CD4-positive, CD25-positive, alpha-beta regulatory T cell (primary cell): ENCODE data around the gene DTD1. TPM values are rescaled to one million over a fixed set of nuclear protein-coding genes. Genes with fewer than 3 reads are reported as not detected.

Experiments
- ATAC-seq, 2 donors: fragments of 150-1000 bp; cut with Tn5 transposase; one replicate each; pipeline ENCODE4 v1.10.0; 2021; ENCODE audit warnings: low read depth in 2 of 2, moderate number of reproducible peaks in 2 of 2, moderate library complexity in 1 of 2
- DNase-seq, 3 donors: peaks; one replicate each; pipeline versions ENCODE4 v3.0.0 to v3.0.0-alpha.2; 2012 to 2022; ENCODE audit warnings: mixed read lengths in 1 of 3
- H3K27ac ChIP-seq: one replicate; pipeline ENCODE4 v1.7.0; 2013; ENCODE audit warnings: mild to moderate bottlenecking, low read length; ENCODE audit not compliant: insufficient read depth, poor library complexity, severe bottlenecking
- H3K27me3 ChIP-seq: one replicate; pipeline ENCODE4 v1.7.0; 2013; ENCODE audit warnings: low read length; ENCODE audit not compliant: control insufficient read depth, insufficient read depth
- H3K36me3 ChIP-seq: one replicate; pipeline ENCODE4 v1.7.0; 2013; ENCODE audit warnings: mild to moderate bottlenecking, low read length, moderate library complexity; ENCODE audit not compliant: control insufficient read depth, insufficient read depth
- H3K4me1 ChIP-seq: 2 replicates; pipeline ENCODE4 v1.7.0; 2013; ENCODE audit warnings: mild to moderate bottlenecking, low read length; ENCODE audit not compliant: insufficient read depth, control insufficient read depth, poor library complexity, severe bottlenecking
- H3K4me3 ChIP-seq: one replicate; pipeline ENCODE4 v1.7.0; 2013; ENCODE audit warnings: low read depth, mild to moderate bottlenecking, low read length, moderate library complexity
- H3K9me3 ChIP-seq, 2 experiments: 1 replicate in 1 of 2; 2 replicates in 1 of 2; pipeline ENCODE4 v1.7.0; 2013; ENCODE audit warnings: low read length in 2 of 2, mild to moderate bottlenecking in 1 of 2, moderate library complexity in 1 of 2; ENCODE audit not compliant: control insufficient read depth in 2 of 2
- H3K27ac Mint-ChIP-seq, 3 donors: one replicate each; pipeline ENCODE4 v1.8.0; 2020 to 2022; ENCODE audit warnings: mild to moderate bottlenecking in 3 of 3, mixed read lengths in 3 of 3, moderate library complexity in 2 of 3
- H3K27me3 Mint-ChIP-seq: one replicate; pipeline ENCODE4 v1.8.0; 2022; ENCODE audit warnings: mild to moderate bottlenecking, mixed read lengths
- H3K36me3 Mint-ChIP-seq: one replicate; pipeline ENCODE4 v1.8.0; 2020; ENCODE audit warnings: mixed read lengths
- H3K4me1 Mint-ChIP-seq, 4 donors: one replicate each; pipeline ENCODE4 v1.8.0; 2020 to 2022; ENCODE audit warnings: mixed read lengths in 4 of 4, mild to moderate bottlenecking in 1 of 4
- H3K4me3 Mint-ChIP-seq, 4 donors: one replicate each; pipeline ENCODE4 v1.8.0; 2020 to 2022; ENCODE audit warnings: mild to moderate bottlenecking in 4 of 4, mixed read lengths in 4 of 4, moderate library complexity in 3 of 4
- H3K9me3 Mint-ChIP-seq, 7 donors: one replicate each; pipeline ENCODE4 v1.8.0; 2020 to 2022; ENCODE audit warnings: mixed read lengths in 7 of 7, mild to moderate bottlenecking in 3 of 7, moderate library complexity in 2 of 7
- polyA plus RNA-seq, 4 donors: library from polyadenylated mRNA; unstranded; fragments of 300-500 nt; fragmentation: Illumina TruSeq; gene quantifications; one replicate each; pipeline ENCODE4 v1.2.3, GENCODE V29; 2021
- total RNA-seq: library from RNA; stranded (reverse); gene quantifications from one replicate; pipeline ENCODE4 v1.2.3, GENCODE V29; 2022

The DTD1 gene
- total and polyA plus RNA-seq, 5 donors from 2014 or later: 16.5 to 47.2 (median 44.4) TPM

DNA sequence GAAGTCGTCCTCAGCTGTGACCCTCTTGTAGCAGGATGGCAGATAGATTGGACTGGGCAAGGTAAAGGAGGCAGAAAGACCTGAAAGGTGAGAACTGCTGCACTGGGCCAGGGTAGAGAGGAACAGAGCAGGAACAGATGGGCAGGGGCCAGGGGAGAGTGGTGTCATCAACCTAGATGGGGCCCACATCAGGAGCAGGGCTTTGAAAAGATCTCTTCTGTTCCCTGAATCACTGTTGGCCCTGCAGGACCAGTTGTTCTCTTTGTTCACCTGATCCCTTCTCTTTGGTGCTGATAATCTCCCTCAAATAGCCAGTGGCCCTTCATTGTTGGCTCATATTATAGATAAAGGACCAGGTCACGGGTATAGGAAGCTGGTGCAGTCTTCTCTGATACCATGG lies 59.9 kb downstream of the DTD1 start:
- H3K4me1 ChIP-seq: no peaks in the 10 kb centered on the region
- no peaks in the 10 kb centered on the region for H3K27me3 ChIP-seq
- H3K27ac ChIP-seq: no peak overlapping the region
- ATAC-seq: no peak
- Mint-ChIP-seq H3K9me3 (no peaks in the 10 kb centered on the region), H3K27me3 (no peaks in the 10 kb centered on the region), H3K4me1 (peaks cover 0 to 4% (median 0%) of the 10 kb centered on the region in 4 donors), H3K27ac (no peak overlapping the region), H3K4me3 (no peak overlapping the region), H3K36me3 (peaks cover 19% of the 10 kb centered on the region)
- no peaks in the 10 kb centered on the region for H3K36me3 ChIP-seq
- no peaks in the 10 kb centered on the region for H3K9me3 ChIP-seq
- DNase-seq: no peak
- H3K4me3 ChIP-seq: no peak overlapping the region

DNA sequence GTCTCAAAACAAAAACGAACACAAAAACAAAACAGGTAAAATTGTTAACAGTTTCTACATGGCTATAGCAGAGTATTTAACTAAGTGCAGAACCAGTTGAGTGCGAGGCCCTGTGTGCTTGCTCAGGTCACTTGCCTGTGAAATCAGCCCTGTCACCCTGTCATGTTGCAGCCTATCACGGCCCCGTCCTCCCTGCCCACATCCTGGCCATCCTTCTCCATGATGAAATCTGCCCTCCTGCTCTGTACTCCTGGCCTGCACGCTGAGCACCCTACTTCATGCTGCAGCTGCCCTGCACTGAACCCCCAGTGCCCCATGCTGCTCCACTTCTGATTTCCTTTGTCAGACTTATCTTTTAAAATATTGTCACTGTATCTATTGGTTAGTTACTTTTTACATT lies 62.4 kb downstream of the DTD1 start:
- DNase-seq: no peak
- no peak for ATAC-seq
- Mint-ChIP-seq H3K36me3 (peaks cover 10% of the 10 kb centered on the region), H3K27me3 (no peaks in the 10 kb centered on the region), H3K4me1 (peaks cover 0 to 2% (median 0%) of the 10 kb centered on the region in 4 donors), H3K9me3 (no peaks in the 10 kb centered on the region), H3K27ac (no peak overlapping the region), H3K4me3 (no peak overlapping the region)
- H3K4me3 ChIP-seq: no peak overlapping the region
- no peaks in the 10 kb centered on the region for H3K27me3 ChIP-seq
- H3K9me3 ChIP-seq: no peaks in the 10 kb centered on the region
- no peaks in the 10 kb centered on the region for H3K4me1 ChIP-seq
- H3K27ac ChIP-seq: no peak overlapping the region
- H3K36me3 ChIP-seq: no peaks in the 10 kb centered on the region

GRCh38 chr20:18653736-18654447 lies 66.0 kb downstream of the DTD1 start:
- H3K27me3 Mint-ChIP-seq: no peaks in the 10 kb centered on the region
- H3K27me3 ChIP-seq: no peaks in the 10 kb centered on the region
- H3K36me3 Mint-ChIP-seq: peaks cover 17% of the 10 kb centered on the region
- no peaks in the 10 kb centered on the region for H3K4me1 ChIP-seq
- no peak for DNase-seq
- no peak overlapping the region for H3K4me3 Mint-ChIP-seq
- H3K36me3 ChIP-seq: no peaks in the 10 kb centered on the region
- no peaks in the 10 kb centered on the region for H3K4me1 Mint-ChIP-seq
- no peaks in the 10 kb centered on the region for H3K9me3 Mint-ChIP-seq
- ATAC-seq: no peak
- H3K9me3 ChIP-seq: no peaks in the 10 kb centered on the region
- H3K27ac Mint-ChIP-seq: no peak overlapping the region
- no peak overlapping the region for H3K4me3 ChIP-seq
- H3K27ac ChIP-seq: no peak overlapping the region

GRCh38 chr20:18654448-18654773 lies 66.6 kb downstream of the DTD1 start:
- Histone ChIP-seq H3K9me3 (no peaks in the 10 kb centered on the region), H3K36me3 (no peaks in the 10 kb centered on the region), H3K27ac (no peak overlapping the region), H3K4me3 (no peak overlapping the region), H3K4me1 (no peaks in the 10 kb centered on the region), H3K27me3 (no peaks in the 10 kb centered on the region)
- no peak overlapping the region for H3K27ac Mint-ChIP-seq
- peaks cover 19% of the 10 kb centered on the region for H3K36me3 Mint-ChIP-seq
- no peaks in the 10 kb centered on the region for H3K9me3 Mint-ChIP-seq
- no peak overlapping the region for H3K4me3 Mint-ChIP-seq
- H3K4me1 Mint-ChIP-seq: peaks cover 0 to 1% (median 0%) of the 10 kb centered on the region in 4 donors
- DNase-seq (no peak), ATAC-seq (no peak)
- no peaks in the 10 kb centered on the region for H3K27me3 Mint-ChIP-seq

DNA sequence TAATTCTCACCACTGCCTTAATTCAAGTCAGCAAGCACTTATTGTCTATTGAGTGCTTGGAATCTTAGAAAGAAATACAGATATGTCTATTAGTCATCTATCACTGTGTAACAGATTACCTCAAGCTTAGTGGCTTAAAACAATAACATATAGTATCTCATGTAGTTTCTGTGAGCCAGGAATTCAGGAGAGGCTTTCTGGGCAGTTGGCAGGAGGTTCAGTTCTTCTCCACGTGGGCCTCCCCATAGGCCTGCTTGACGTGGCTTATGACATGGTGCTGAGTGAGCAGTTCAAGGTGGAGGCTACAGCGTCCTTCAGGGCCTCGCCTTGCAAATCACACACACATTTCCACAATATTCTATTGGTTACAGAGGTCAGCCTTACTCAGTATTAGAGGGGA lies 69.7 kb downstream of the DTD1 start:
- Mint-ChIP-seq H3K36me3 (peaks cover 18% of the 10 kb centered on the region), H3K27ac (no peak overlapping the region), H3K4me1 (peaks cover 0 to 1% (median under 1%) of the 10 kb centered on the region in 4 donors), H3K27me3 (no peaks in the 10 kb centered on the region), H3K4me3 (no peak overlapping the region), H3K9me3 (no peaks in the 10 kb centered on the region)
- Histone ChIP-seq H3K27ac (no peak overlapping the region), H3K4me1 (no peaks in the 10 kb centered on the region), H3K4me3 (no peak overlapping the region), H3K9me3 (no peaks in the 10 kb centered on the region), H3K36me3 (no peaks in the 10 kb centered on the region), H3K27me3 (no peaks in the 10 kb centered on the region)
- ATAC-seq (no peak), DNase-seq (no peak)

- H3K4me1 ChIP-seq: no peaks in the 10 kb centered on the region
- Mint-ChIP-seq H3K9me3 (no peaks in the 10 kb centered on the region), H3K36me3 (peaks cover 15% of the 10 kb centered on the region), H3K4me1 (peaks cover 0 to 9% (median 2%) of the 10 kb centered on the region in 4 donors), H3K27me3 (no peaks in the 10 kb centered on the region), H3K4me3 (no peak overlapping the region), H3K27ac (no peak overlapping the region)
- H3K9me3 ChIP-seq: no peaks in the 10 kb centered on the region
- no peak overlapping the region for H3K4me3 ChIP-seq
- no peaks in the 10 kb centered on the region for H3K27me3 ChIP-seq
- no peak for DNase-seq
- no peak overlapping the region for H3K27ac ChIP-seq
- ATAC-seq: no peak
- H3K36me3 ChIP-seq: no peaks in the 10 kb centered on the region
Measured at GRCh38 chr20:18662279-18663040, 74.6 kb downstream of the DTD1 start.

GRCh38 chr20:18663932-18664331 lies 76.1 kb downstream of the DTD1 start:
- Mint-ChIP-seq H3K4me3 (no peak overlapping the region), H3K27me3 (no peaks in the 10 kb centered on the region), H3K27ac (no peak overlapping the region), H3K36me3 (peaks cover 19% of the 10 kb centered on the region), H3K9me3 (no peaks in the 10 kb centered on the region), H3K4me1 (peaks cover 0 to 10% (median 2%) of the 10 kb centered on the region in 4 donors)
- ATAC-seq (no peak), DNase-seq (no peak)
- H3K27me3 ChIP-seq: no peaks in the 10 kb centered on the region
- no peaks in the 10 kb centered on the region for H3K4me1 ChIP-seq
- H3K4me3 ChIP-seq: no peak overlapping the region
- H3K27ac ChIP-seq: no peak overlapping the region
- no peaks in the 10 kb centered on the region for H3K9me3 ChIP-seq
- no peaks in the 10 kb centered on the region for H3K36me3 ChIP-seq

- Mint-ChIP-seq H3K4me3 (no peak overlapping the region), H3K27me3 (no peaks in the 10 kb centered on the region), H3K36me3 (peaks cover 13% of the 10 kb centered on the region), H3K9me3 (no peaks in the 10 kb centered on the region), H3K4me1 (peaks cover 0 to 9% (median 4%) of the 10 kb centered on the region in 4 donors), H3K27ac (no peak overlapping the region)
- H3K4me1 ChIP-seq: no peaks in the 10 kb centered on the region
- no peak for ATAC-seq
- H3K27ac ChIP-seq: no peak overlapping the region
- no peaks in the 10 kb centered on the region for H3K36me3 ChIP-seq
- no peaks in the 10 kb centered on the region for H3K9me3 ChIP-seq
- H3K27me3 ChIP-seq: no peaks in the 10 kb centered on the region
- DNase-seq: no peak
- H3K4me3 ChIP-seq: no peak overlapping the region
Measured at GRCh38 chr20:18665135-18665534, 77.3 kb downstream of the DTD1 start.
